ENCODE measurements around the gene SLC36A1. TPM values are rescaled to one million over a fixed set of nuclear protein-coding genes. Genes with fewer than 3 reads are reported as not detected.

SLC36A1 gene
- total and polyA plus RNA-seq, 2 donors (not counting 3 experiments of a cell fraction or from before 2014, with no cell fraction given), result 11.8 to 14.5 TPM

DNA sequence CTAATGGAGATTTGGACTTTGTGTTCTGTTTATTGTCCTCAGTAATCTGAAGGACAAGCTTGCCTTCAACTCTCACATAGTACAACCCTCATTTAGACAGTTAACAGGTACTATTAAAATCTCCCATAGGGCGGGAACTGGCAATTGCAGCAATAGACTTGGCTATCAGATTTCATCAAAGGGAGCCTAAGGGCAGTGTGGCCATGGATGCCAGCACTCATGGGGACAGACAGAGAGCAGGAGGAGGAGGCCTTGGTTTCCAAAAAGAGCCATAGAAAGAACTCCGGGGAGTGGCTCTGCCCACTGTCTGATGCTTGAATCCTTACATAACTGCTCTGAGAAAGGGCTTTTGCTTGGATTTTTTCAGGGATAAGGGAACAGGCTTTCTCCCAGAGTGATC lies 6.8 kb downstream of the SLC36A1 start:
- CTCF ChIA-PET, result no interaction called here
- FAIRE-seq (no peak), DNase-seq (ENCODE audit: low read depth, low spot score) (no peak)
- dilution Hi-C loops (cut with MboI; ENCODE audit: extremely low pct_ligation_motif_present, low sequenced_read_pairs), result no loop called here
- Histone ChIP-seq H3K79me2 (ENCODE audit: control insufficient read depth, insufficient read depth, low read length) (no peaks in the 10 kb centered on the region), H3K9me3 (replicated peaks; ENCODE audit: control insufficient read depth, insufficient read depth, low read length) (no peaks in the 10 kb centered on the region), H3K27ac (ENCODE audit: insufficient read depth, low read depth, low read length) (no peak overlapping the region), H3K4me1 (ENCODE audit: control insufficient read depth, extremely low read depth, insufficient read depth, low read length) (peaks cover 4% of the 10 kb centered on the region), H3K27me3 (ENCODE audit: control insufficient read depth in 2 of 2, insufficient read depth in 2 of 2, low read length in 2 of 2) (no peaks in the 10 kb centered on the region), H2AFZ (ENCODE audit: low read depth, low read length) (no peak overlapping the region), H3K9me1 (replicated peaks; ENCODE audit: control insufficient read depth, extremely low read depth, insufficient read depth, low read length) (no peaks in the 10 kb centered on the region), H3K36me3 (ENCODE audit: control insufficient read depth in 2 of 2, extremely low read depth in 1 of 2, insufficient read depth in 2 of 2, low read length in 2 of 2) (no peaks in the 10 kb centered on the region), H3K4me3 (replicated peaks in 1 of 3; ENCODE audit: insufficient read depth in 1 of 3, low read depth in 1 of 3, low read length in 3 of 3) (no peak overlapping the region), H3K4me2 (ENCODE audit: insufficient read depth, low read length) (no peak overlapping the region), H4K20me1 (replicated peaks; ENCODE audit: control insufficient read depth, extremely low read depth, insufficient read depth, low read length) (no peaks in the 10 kb centered on the region), H3K9ac (replicated peaks; ENCODE audit: extremely low read depth, insufficient read depth, low read length) (no peak overlapping the region)
- TF ChIP-seq EZH2 (IDR thresholded peaks at IDR 0.05; ENCODE audit: borderline replicate concordance, low read depth, low read length, severe bottlenecking) (no peak), GATA2 (IDR thresholded peaks at IDR 0.05; ENCODE audit: insufficient read depth, insufficient read length, low read depth, low read length) (no peak), POLR2AphosphoS5 (IDR thresholded peaks at IDR 0.05; ENCODE audit: insufficient read depth, low read depth, low read length) (no peak), JUN (IDR thresholded peaks at IDR 0.05; ENCODE audit: borderline replicate concordance, insufficient read depth, insufficient read length, low read depth) (no peak), MYC (IDR thresholded peaks at IDR 0.05; ENCODE audit: low read depth, low read length) (no peak), FOS (IDR thresholded peaks at IDR 0.05; ENCODE audit: borderline replicate concordance, insufficient read depth, low read length) (no peak), POLR2A (IDR thresholded peaks at IDR 0.05; ENCODE audit: low read depth, low read length) (no peak)
- TF ChIP-seq, protein P1, sequence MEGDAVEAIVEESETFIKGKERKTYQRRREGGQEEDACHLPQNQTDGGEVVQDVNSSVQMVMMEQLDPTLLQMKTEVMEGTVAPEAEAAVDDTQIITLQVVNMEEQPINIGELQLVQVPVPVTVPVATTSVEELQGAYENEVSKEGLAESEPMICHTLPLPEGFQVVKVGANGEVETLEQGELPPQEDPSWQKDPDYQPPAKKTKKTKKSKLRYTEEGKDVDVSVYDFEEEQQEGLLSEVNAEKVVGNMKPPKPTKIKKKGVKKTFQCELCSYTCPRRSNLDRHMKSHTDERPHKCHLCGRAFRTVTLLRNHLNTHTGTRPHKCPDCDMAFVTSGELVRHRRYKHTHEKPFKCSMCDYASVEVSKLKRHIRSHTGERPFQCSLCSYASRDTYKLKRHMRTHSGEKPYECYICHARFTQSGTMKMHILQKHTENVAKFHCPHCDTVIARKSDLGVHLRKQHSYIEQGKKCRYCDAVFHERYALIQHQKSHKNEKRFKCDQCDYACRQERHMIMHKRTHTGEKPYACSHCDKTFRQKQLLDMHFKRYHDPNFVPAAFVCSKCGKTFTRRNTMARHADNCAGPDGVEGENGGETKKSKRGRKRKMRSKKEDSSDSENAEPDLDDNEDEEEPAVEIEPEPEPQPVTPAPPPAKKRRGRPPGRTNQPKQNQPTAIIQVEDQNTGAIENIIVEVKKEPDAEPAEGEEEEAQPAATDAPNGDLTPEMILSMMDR (IDR thresholded peaks at IDR 0.05; ENCODE audit: extremely low read depth in 1 of 2, insufficient read depth in 1 of 2, low read depth in 1 of 2, low read length in 2 of 2), result no peak
- TF ChIP-seq, protein P2, sequence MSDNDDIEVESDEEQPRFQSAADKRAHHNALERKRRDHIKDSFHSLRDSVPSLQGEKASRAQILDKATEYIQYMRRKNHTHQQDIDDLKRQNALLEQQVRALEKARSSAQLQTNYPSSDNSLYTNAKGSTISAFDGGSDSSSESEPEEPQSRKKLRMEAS (IDR thresholded peaks at IDR 0.05; ENCODE audit: insufficient read depth, insufficient read length), result no peak
- POLR2A ChIA-PET, result no interaction called here
- no TSS peak for BruUV-seq (replicated peaks)
- intact Hi-C loops (cut with micrococcal nuclease), result no loop called here

Measured in endothelial cell of umbilical vein (primary cell).